AG04450 (cell line): ENCODE results near the gene HEATR5A. TPM values are rescaled to one million over a fixed set of nuclear protein-coding genes. Genes with fewer than 3 reads are reported as not detected.

Experiments
- CTCF ChIA-PET: fragments of 300-600, 350-600 bp; formaldehyde crosslinking; extraction: SDS; loops from one replicate; lab custom pipeline; 2022; ENCODE audit warnings: antibody characterized with exemption, inconsistent platforms; lab: Charles Lee
- POLR2A ChIA-PET: fragments of 350-600 bp; formaldehyde crosslinking; extraction: SDS; loops from one replicate; lab custom pipeline; 2021; ENCODE audit warnings: antibody characterized with exemption, inconsistent platforms; lab: Yijun Ruan, JAX
- DNase-seq: peaks from one replicate; pipeline ENCODE4 v3.0.0-alpha.2; 2011; ENCODE audit warnings: low read depth, low spot score
- H3K27ac ChIP-seq: one replicate; pipeline ENCODE4 v1.5.1; 2012; ENCODE audit warnings: low read depth, low read length, control low read depth
- H3K27me3 ChIP-seq: one replicate; pipeline ENCODE4 v1.6.0; 2012; ENCODE audit warnings: low read length; ENCODE audit not compliant: control insufficient read depth, insufficient read depth
- H3K4me3 ChIP-seq: 2 replicates; pipeline ENCODE4 v1.5.1; 2011; ENCODE audit warnings: mild to moderate bottlenecking, low read depth, low read length, control low read depth
- H3K9me3 ChIP-seq: 2 replicates; pipeline ENCODE4 v1.5.1; 2012; ENCODE audit warnings: low read length; ENCODE audit not compliant: control insufficient read depth, insufficient read depth
- polyA plus RNA-seq: library from polyadenylated mRNA; depleted of rRNA; stranded (reverse); fragments of >200 nt; gene quantifications from 2 replicates; pipeline ENCODE4 v1.2.3, GENCODE V29; 2011
- TF ChIP-seq, protein P1 (sequence below): IDR thresholded peaks from 2 replicates; pipeline ENCODE4 v1.5.1; 2011; ENCODE audit warnings: low read depth, low read length, control low read depth, inconsistent platforms

Gene HEATR5A
- polyA plus RNA-seq, 1 experiment, result 35.4 TPM

- ChIA-PET CTCF (no interaction called here), POLR2A (no interaction called here)
- H3K27ac ChIP-seq, result no peak overlapping the region
- no peak overlapping the region for H3K4me3 ChIP-seq
- H3K27me3 ChIP-seq, result no peaks in the 10 kb centered on the region
- TF ChIP-seq, protein P1, sequence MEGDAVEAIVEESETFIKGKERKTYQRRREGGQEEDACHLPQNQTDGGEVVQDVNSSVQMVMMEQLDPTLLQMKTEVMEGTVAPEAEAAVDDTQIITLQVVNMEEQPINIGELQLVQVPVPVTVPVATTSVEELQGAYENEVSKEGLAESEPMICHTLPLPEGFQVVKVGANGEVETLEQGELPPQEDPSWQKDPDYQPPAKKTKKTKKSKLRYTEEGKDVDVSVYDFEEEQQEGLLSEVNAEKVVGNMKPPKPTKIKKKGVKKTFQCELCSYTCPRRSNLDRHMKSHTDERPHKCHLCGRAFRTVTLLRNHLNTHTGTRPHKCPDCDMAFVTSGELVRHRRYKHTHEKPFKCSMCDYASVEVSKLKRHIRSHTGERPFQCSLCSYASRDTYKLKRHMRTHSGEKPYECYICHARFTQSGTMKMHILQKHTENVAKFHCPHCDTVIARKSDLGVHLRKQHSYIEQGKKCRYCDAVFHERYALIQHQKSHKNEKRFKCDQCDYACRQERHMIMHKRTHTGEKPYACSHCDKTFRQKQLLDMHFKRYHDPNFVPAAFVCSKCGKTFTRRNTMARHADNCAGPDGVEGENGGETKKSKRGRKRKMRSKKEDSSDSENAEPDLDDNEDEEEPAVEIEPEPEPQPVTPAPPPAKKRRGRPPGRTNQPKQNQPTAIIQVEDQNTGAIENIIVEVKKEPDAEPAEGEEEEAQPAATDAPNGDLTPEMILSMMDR, result no peak
- H3K9me3 ChIP-seq, result no peaks in the 10 kb centered on the region
- DNase-seq, result no peak
These were observed 112.7 kb downstream of the HEATR5A start for GRCh38 chr14:31307618-31308017.

- TF ChIP-seq, protein P1, result no peak
- DNase-seq, result no peak
- ChIA-PET POLR2A (no interaction called here), CTCF (no interaction called here)
- no peak overlapping the region for H3K4me3 ChIP-seq
- H3K9me3 ChIP-seq, result no peaks in the 10 kb centered on the region
- no peak overlapping the region for H3K27ac ChIP-seq
- no peaks in the 10 kb centered on the region for H3K27me3 ChIP-seq
These were observed 113.2 kb downstream of the HEATR5A start for GRCh38 chr14:31307198-31307597.

DNA sequence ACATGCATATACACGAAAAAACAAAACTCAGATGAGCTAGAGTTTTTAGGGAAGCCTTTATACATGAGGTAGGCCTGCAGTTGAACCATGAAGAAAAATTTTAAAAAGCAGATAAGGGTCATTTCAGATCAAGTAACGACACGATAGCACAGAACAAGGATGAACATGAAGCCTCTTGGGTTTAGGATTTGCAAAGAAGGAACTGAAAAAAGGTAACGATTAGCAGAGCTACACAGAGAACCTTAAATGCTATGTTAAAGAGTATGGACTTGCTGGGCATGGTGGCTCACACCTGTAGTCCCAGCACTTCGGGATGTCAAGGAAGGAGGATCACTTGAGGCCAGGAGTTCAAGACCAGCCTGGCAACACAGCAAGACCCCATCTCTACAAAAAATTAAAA, 116.7 kb downstream of the HEATR5A start:
- no peaks in the 10 kb centered on the region for H3K27me3 ChIP-seq
- CTCF ChIA-PET, result no interaction called here
- TF ChIP-seq, protein P1, result no peak
- POLR2A ChIA-PET, result no interaction called here
- no peak for DNase-seq
- H3K9me3 ChIP-seq, result no peaks in the 10 kb centered on the region
- no peak overlapping the region for H3K27ac ChIP-seq
- H3K4me3 ChIP-seq, result no peak overlapping the region

- H3K27ac ChIP-seq, result no peak overlapping the region
- ChIA-PET CTCF (no interaction called here), POLR2A (no interaction called here)
These were observed 119.5 kb downstream of the HEATR5A start for GRCh38 chr14:31300883-31301282.

DNA sequence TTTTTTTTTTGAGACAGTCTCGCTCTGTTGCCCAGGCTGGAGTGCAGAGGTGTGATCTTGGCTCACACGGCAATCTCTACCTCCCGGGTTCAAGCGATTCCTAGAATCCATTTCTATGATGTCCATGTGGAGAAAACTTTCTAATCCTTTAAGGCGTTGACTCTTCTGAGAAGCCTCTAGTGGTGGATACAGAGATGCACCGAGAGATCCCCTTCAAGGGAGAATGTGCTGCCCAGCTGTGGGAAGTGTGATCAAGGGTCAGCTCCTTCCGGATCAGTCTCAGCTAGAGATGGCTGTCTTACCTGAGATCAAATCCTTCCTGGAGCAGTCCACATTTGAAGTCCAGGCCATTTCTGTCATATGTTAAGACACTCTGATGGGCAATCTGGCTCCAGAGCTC, 120.1 kb downstream of the HEATR5A start:
- DNase-seq, result no peak
- H3K27me3 ChIP-seq, result no peaks in the 10 kb centered on the region
- H3K4me3 ChIP-seq, result no peak overlapping the region
- TF ChIP-seq, protein P1, result peak; percentile 30; the same call in 1 of the 2 replicates
- H3K9me3 ChIP-seq, result no peaks in the 10 kb centered on the region
- peak overlapping the region; percentile 11 for H3K27ac ChIP-seq
- CTCF ChIA-PET, result no interaction called here
- POLR2A ChIA-PET, result no interaction called here

More at GRCh38 chr14:31300883-31301282, 119.5 kb downstream of the HEATR5A start:
- TF ChIP-seq, protein P1, result no peak
- Histone ChIP-seq H3K27me3 (no peaks in the 10 kb centered on the region), H3K9me3 (no peaks in the 10 kb centered on the region), H3K4me3 (no peak overlapping the region)
- no peak for DNase-seq
